SU-DHL-6 (cell line): ENCODE data around the gene FAM111B.

ENCODE experiments used
- CTCF ChIP-seq: fragments of 200-600 bp; sonication (generic); IDR thresholded peaks from one replicate; pipeline ENCODE4 v1.5.1; 2017; ENCODE audit warnings: antibody characterized with exemption, mild to moderate bottlenecking, low read length, moderate library complexity; ENCODE audit not compliant: insufficient read depth, poor library complexity, severe bottlenecking
- EZH2phosphoT487 ChIP-seq: fragments of 200-600 bp; sonication (generic), shearing (Covaris generic); conservative IDR thresholded peaks from 2 replicates; pipeline ENCODE4 v1.6.1; 2018; ENCODE audit warnings: mild to moderate bottlenecking, antibody characterized with exemption, low read length, moderate library complexity, mixed read lengths

- TF ChIP-seq CTCF (no peak), EZH2phosphoT487 (no peak)
Observed at GRCh38 chr11:59141191-59141590, 34.2 kb downstream of the FAM111B start.
